Esophagus mucosa (tissue), 1 donor: Measurements from ENCODE around the gene HAND1. TPM values are rescaled to one million over a fixed set of nuclear protein-coding genes. Genes with fewer than 3 reads are reported as not detected.

Source experiments
- ATAC-seq: fragments of 200-7000 bp; cut with Tn5 transposase; one replicate; pipeline ENCODE4 v1.9.1; 2020
- total RNA-seq: library from RNA; stranded (reverse); gene quantifications from one replicate; pipeline ENCODE4 v1.2.4, GENCODE V29; 2023
- donor health status: DM: yes; HTN: yes; CAD: no.

HAND1 gene
- total RNA-seq, 1 donor from 2014 or later, result not detected

DNA sequence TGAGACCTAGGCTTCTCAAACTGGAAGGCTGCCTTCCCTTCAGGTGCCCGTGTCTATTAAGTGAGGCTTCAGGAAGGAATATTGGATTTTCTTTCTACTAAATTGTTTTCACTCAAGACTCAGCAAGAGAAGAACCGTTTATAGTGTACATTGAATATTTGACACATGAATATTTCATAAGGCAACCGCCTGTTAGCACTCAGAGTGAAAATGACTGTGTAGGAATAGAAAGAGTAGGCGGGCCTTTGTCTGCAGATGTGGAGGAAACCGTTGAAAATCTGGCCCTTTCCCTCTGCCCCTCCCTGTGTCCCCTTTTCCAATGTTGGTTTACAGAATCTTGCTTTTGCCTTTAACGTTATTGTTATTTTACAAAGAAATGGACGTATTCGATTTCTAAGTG, 26.1 kb downstream of the HAND1 start:
- no peak for ATAC-seq

DNA sequence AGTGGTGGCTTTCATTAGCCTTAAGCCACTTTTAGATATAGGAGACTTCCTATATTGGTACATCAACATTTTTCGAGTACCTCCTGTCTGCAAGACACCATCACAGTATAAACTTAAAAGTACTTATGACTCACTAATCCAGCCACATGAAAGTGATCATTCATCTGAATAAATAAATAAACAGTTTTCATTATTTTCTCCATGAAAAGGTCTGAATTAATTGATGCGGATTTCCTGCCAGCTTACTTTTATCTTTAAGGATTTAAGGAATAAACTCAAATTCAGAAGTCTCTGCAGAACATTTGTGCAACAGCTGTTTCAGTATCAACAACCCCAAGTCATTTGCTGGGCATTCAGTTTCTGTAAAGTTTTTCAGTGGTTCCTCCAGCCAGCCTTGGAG, 28.2 kb downstream of the HAND1 start:
- ATAC-seq, result no peak

DNA sequence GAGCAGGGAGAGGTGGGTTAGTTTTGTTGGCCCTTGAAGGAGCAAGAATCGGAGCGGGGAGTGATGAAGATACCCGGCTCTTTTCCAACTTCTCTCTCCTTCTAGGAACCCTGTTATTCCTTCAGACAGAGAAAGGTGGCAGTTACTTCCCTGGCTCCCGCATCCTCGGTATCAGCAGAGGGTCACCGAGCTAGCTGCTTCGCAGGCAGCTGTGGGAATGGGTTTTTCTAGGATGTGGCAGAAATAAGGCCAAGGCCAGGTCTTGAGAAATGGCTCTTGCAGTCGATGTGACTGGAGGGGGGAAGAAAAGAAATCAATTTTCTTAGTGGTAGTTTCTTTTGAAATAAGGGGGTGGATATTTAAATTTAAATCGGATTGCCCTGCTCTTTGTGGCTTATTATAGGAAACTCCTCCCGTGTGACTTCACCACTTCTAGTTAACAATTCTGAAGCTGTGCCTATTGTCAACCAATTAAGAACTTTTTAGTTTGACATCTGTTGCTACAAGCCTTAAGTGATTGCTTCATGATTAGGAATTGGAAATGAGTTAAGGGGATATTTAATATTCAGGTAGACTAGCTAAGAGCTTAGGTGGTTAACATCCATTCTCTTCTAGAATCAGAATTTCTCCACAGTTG, 30.8 kb downstream of the HAND1 start:
- no peak for ATAC-seq

DNA sequence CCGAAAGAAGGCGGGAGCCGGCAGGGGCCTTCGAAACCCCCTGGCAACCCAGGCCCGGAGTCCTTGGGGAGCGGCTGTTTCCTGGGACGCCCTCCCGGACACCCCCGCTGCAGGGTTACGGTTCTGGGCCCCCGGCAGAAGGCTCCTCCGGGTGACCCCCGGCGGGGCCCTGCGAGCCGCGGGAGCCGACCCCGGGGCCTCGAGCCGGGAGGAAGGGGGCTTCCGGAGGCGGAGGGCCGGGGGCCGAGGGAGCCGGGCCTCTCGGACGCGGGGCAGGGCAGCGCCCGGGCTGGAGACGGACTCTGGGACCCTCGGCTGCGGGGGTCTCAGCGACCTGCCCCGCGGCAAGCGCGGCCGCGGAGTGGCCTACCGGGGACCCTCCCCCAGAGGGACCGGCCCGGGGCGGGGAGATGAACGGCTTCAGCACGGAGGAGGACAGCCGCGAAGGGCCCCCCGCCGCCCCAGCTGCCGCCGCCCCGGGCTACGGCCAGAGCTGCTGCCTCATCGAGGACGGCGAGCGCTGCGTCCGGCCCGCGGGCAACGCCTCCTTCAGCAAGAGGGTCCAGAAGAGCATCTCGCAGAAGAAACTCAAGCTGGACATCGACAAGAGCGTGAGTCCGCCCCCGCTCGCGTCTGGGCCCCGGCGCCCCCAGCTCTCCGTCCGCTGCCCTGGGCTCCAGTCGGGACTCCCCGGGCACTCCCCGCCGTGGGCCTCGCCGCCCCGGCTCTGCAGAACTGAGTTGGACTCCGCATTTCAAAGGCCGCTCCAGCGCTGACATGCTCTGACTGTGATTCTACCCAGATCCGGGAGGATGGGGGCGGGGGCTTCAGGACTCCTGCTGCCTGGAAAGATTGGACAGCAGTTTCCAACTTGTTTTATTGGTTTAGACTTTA, 31.6 kb downstream of the HAND1 start:
- no peak for ATAC-seq

- ATAC-seq, result peak; percentile 98
Observed at GRCh38 chr5:154445422-154446194, 32.4 kb downstream of the HAND1 start, which contains the start of gene SAP30L. SAP30L (plus strand) TSS chr5:154445997; CDS start chr5:154446605, 608 bp downstream.

DNA sequence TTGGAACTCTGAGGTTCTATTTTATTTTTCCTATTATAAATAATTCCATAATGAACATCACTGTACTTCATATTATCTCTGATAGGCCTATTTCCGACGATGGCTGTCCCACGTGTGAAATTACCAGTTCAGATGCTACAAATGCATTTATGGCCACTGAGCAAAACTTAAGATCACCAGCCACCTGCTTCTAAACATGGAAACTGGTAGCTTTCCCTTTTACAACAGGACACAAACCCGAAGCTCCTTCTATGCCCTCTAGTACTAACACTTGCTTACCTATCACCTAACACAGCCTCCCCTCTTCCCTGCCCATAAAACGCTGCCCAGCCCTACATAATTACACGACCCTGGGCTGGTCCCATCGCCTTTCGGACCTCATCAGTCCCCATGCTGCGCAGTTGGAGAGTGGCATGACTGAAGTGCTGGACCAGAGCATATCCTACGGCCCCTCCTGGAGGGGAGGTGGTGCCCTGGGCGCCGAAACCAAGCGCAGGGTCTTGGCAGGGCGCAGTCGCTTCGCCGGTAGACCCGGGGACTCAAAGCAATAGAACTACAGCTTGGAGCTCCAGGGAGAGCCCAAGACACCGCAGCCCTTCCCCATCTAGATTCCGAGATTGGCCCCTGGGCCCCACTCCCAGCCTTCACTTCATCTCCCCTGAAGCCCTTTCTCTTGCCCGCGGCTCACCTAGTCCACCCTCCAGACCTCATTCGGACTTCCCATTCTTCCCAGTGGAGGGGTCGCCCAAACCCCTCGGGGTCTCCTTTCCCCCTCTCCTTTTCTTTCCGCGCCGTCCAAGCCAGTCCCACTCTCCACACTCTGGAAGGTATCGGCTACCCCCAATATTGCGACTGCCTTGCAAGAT, 33.2 kb downstream of the HAND1 start:
- ATAC-seq, result no peak

- peak; percentile 66 for ATAC-seq
Observed at GRCh38 chr5:154442801-154443200, 35.2 kb downstream of the HAND1 start.

- no peak for ATAC-seq
Observed at GRCh38 chr5:154440540-154440939, 37.5 kb downstream of the HAND1 start.

DNA sequence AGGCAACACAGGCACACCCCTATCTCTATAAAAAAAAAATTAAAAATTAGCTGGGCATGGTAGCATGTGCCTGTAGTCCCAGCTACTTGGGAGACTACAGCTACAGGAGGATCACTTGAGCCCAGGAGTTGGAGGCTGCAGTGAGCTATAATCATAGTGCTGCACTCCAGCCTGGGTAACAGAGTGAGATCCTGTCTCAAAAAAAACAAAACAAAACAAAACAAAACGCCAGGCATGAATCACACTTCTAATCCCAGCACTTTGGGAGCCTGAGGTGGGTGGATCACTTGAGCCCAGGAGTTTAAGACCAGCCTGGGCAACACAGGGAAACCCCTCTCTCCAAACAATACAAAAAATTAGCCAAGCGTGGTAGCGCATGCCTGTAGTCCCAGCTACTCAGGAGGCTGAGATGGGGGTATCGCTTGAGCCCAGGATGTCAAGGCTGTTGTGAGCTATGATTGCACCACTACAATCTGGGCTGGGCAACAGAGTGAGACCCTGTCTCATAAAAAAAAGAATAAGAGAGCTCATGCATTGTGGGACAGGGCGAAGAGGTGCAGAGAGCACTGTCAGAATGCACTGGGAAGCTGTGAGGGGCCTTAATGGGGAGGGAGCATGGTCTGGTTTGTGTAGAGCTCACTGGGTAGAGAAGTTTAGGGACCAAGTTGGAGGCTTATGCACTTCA, 40.6 kb downstream of the HAND1 start:
- ATAC-seq, result no peak

DNA sequence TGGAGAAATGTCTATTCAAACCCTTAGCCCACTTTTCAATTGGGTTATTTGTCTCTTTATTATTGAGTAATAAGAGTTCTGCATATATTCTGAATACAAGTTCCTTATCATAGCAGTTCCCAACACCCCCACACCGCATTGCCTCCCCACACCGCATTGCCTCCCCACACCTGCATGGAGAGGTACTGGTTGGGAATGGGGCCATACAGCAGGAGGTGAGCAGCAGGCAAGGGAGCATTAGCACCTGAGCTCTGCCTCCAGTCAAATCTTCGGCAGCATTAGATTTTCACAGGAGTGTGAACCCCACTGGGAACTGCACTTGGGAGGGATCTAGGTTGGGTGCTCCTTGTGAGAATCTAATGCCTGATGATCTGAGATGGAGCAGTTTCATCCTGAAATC, 42.8 kb downstream of the HAND1 start:
- no peak for ATAC-seq

GRCh38 chr5:154430961-154431630, 46.9 kb downstream of the HAND1 start:
- ATAC-seq, result no peak

DNA sequence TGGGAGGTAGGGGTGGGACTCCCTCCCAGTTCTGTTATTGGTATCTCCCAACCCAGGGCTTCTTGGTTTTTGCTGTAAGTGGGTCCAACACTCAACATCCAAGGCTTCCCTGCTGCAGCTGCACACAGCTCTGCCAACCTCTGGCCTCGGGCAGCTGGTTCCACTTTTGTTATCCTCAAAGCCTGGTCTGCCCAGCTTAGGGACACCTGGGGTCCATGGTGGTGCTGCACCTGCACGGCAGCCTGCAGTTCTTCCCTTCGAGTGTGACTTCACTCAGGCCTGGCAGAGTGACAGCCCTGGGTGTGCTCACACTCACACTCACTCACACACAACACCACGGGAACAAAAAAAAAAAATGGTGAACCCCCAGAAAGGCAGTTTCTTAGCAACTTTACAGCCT, 47.6 kb downstream of the HAND1 start:
- ATAC-seq, result no peak

DNA sequence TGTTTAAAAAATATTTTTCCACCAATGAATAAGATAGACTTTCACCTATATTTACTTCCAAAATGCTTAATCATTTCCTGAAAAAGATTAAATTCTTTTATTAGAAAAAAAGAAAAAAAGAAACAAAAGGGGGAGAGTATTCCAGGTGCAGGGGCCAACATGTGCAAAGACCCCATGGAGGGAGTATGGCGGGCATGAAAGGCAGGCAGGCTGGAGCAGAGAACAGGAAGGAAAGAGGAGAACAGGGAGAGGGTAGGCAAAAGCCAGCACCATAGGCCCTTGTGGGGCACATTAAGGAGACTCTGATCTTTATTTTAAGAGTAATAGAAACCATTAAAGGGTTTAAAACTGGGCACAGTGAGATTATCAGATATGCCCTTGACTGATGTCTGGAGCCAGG, 48.7 kb downstream of the HAND1 start:
- ATAC-seq, result no peak

GRCh38 chr5:154428208-154428607, 49.8 kb downstream of the HAND1 start:
- ATAC-seq, result no peak

Other genes starting within 250 kb of the HAND1 start
- 19.4 TPM for gene SAP30L, start 32.2 kb downstream of the HAND1 start, total RNA-seq